ENCODE data around the gene PAPSS2. TPM values are rescaled to one million over a fixed set of nuclear protein-coding genes. Genes with fewer than 3 reads are reported as not detected.

The PAPSS2 gene
- total RNA-seq, 1 donor from 2014 or later = 210 TPM

DNA sequence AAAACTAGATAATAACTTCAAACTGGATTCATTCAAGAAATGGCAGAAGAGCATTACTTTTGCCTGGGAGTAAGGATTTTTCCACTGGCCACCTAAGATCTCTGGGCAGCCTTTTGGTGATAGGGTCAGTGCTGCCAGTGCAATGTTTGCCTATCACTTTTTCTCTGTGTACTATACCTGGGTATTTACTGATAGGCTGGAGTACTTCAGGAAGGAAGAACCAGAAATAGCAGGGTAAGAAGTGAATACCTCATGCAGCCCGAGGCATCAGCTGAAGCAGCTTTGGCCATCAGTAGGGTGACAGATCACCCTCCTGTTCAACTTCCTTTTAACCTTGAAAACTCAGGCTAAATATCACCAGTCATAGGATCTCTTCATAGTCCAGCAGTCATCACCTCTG is 5.5 kb upstream of the PAPSS2 start:
- no peak overlapping the region for H3K27ac ChIP-seq
- no peak overlapping the region for H3K4me3 ChIP-seq
- ATAC-seq (peak; percentile 81), DNase-seq (no peak)
- peaks cover 15% of the 10 kb centered on the region for H3K4me1 ChIP-seq
- no peaks in the 10 kb centered on the region for H3K9me3 ChIP-seq
- TF ChIP-seq, protein P1, sequence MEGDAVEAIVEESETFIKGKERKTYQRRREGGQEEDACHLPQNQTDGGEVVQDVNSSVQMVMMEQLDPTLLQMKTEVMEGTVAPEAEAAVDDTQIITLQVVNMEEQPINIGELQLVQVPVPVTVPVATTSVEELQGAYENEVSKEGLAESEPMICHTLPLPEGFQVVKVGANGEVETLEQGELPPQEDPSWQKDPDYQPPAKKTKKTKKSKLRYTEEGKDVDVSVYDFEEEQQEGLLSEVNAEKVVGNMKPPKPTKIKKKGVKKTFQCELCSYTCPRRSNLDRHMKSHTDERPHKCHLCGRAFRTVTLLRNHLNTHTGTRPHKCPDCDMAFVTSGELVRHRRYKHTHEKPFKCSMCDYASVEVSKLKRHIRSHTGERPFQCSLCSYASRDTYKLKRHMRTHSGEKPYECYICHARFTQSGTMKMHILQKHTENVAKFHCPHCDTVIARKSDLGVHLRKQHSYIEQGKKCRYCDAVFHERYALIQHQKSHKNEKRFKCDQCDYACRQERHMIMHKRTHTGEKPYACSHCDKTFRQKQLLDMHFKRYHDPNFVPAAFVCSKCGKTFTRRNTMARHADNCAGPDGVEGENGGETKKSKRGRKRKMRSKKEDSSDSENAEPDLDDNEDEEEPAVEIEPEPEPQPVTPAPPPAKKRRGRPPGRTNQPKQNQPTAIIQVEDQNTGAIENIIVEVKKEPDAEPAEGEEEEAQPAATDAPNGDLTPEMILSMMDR (IDR thresholded peaks at IDR 0.05) = no peak
- intact Hi-C loops (cut with DNase I) = no loop called here
- no peaks in the 10 kb centered on the region for H3K36me3 ChIP-seq
- no peaks in the 10 kb centered on the region for H3K27me3 ChIP-seq

DNA sequence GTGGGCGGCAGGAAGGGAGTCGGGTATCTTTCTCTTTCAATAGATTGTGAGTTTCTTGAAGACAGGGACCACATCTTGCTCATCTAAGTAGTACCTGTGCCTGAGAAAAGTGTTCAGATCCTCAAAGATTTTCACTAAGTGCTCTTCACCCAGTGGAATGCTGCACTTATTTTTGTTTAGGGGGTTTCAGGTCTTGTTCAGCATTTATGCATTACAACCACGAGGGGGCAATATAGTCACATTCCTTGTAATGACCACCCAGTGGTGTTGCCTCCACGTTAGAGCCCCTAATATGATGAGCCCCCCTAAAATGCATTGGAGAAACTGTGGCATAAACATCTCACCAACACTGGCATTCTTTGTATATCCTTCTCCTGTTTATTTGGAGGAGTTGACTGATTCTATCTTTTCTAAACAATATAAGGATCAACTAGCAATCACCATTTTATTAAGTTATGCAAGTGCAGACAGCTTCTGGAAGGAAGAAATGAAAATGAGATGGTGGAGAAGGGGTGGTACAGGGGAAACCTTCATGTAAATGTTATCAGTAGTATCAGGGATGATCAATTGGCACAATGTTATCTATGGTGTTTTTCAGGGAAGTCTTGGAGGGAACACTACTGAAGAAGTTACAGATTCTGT is 3.1 kb upstream of the PAPSS2 start:
- ATAC-seq (peak; percentile 16), DNase-seq (no peak)
- Histone ChIP-seq H3K27me3 (no peaks in the 10 kb centered on the region), H3K36me3 (no peaks in the 10 kb centered on the region), H3K9me3 (no peaks in the 10 kb centered on the region), H3K27ac (peak overlapping the region; percentile 69), H3K4me1 (peaks cover 15% of the 10 kb centered on the region), H3K4me3 (no peak overlapping the region)
- TF ChIP-seq, protein P1 (IDR thresholded peaks at IDR 0.05) = peak; percentile 71
- intact Hi-C loops (cut with DNase I) = no loop called here

DNA sequence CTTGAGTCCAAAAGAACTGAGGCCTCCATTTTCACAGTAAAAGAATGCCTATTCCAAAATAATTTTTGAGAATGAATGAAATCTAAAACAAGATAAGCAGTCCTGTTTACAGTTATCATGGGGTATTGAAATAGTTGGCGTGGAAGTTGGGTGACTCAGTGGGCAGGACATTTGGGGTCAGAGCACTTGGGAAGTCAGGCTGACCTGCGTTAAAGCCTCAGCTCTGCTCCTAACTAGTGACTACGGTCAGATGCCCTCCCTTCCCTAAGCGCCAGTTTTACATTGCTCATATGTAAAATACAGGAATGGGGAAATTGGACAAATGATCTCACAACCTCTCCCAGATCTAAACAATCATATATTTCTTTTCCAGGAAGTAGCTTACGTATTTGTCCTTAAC is 2.3 kb upstream of the PAPSS2 start:
- intact Hi-C loops (cut with DNase I) = no loop called here
- peak; percentile 31 for ATAC-seq

DNA sequence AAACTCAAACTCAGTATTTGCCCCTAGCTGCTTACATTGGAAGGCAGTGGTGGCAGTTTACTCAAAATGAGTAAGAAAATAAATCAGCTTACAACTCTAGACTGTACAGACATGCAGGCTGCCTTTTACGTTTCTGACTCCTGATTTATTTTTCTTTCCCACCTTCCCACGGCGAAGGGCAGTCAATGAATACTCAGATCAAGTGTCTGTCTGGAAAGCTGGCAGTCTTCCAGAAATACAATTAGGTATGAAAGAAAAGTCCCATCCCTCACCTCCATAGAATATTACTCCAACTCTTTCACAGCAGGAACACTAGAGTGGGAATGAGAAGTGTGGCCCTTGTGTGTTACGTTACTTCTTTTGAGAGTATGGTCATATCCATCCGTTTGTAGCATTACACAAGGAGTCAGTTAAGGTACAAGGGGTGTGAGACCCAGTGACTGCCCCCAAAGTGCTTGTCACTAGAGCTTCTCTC is 1.3 kb upstream of the PAPSS2 start:
- no peaks in the 10 kb centered on the region for H3K9me3 ChIP-seq
- peak overlapping the region; percentile 88 for H3K27ac ChIP-seq
- no peak overlapping the region for H3K4me3 ChIP-seq
- TF ChIP-seq, protein P1 (IDR thresholded peaks at IDR 0.05) = no peak
- DNase-seq (no peak), ATAC-seq (no peak)
- H3K27me3 ChIP-seq = no peaks in the 10 kb centered on the region
- intact Hi-C loops (cut with DNase I) = no loop called here
- H3K36me3 ChIP-seq = no peaks in the 10 kb centered on the region
- peaks cover 15% of the 10 kb centered on the region for H3K4me1 ChIP-seq

More for the DNA sequence above, 2.3 kb upstream of the PAPSS2 start:
- Histone ChIP-seq H3K4me3 (no peak overlapping the region), H3K9me3 (no peaks in the 10 kb centered on the region), H3K27me3 (no peaks in the 10 kb centered on the region), H3K36me3 (no peaks in the 10 kb centered on the region), H3K27ac (peak overlapping the region; percentile 69), H3K4me1 (peaks cover 15% of the 10 kb centered on the region)
- DNase-seq = no peak
- TF ChIP-seq, protein P1 (IDR thresholded peaks at IDR 0.05) = no peak

DNA sequence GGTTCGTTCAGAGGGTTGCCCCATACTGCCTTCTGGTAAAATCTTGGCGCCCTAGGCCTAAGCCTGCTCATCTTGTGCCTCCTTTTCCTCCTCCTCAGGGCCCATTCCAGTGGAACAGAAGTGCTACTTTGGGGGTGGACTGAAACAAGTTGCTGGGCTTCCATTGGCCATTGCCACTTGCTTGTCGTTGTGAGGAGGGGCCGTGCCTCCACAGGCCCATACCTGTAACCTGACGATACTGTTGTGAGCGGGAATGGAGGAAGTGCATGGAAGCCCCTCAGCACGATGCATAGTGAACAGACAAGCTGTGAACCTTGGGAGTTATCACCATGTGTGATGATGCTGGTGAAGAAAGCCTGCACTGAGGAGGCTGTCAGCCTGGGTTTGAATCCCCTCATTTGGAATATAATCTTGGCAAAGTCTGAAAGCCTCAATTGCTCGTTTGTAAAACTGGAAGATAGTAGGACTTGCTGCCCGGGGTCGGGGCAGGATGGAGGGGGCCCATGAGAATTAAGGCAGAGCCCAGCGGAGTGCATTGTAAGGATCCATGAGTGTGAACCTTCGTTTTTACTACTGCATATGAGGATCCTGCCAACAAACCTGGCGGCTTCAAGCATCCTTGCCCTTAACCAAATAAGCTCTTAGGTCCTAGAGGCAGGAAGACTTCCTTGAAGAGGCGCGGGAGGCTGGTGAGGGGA is 671 bp upstream of the PAPSS2 start:
- no peak for ATAC-seq

More for the DNA sequence above, 671 bp upstream of the PAPSS2 start:
- Histone ChIP-seq H3K4me1 (peaks cover 15% of the 10 kb centered on the region), H3K9me3 (no peaks in the 10 kb centered on the region), H3K4me3 (peak overlapping the region; percentile 73), H3K27me3 (no peaks in the 10 kb centered on the region), H3K27ac (peak overlapping the region; percentile 88), H3K36me3 (no peaks in the 10 kb centered on the region)
- TF ChIP-seq, protein P1 (IDR thresholded peaks at IDR 0.05) = no peak
- DNase-seq = no peak
- intact Hi-C loops (cut with DNase I) = no loop called here

All from upper lobe of right lung (tissue), 1 donor.